HepG2 (cell line): ENCODE results near the gene PRKCZ. TPM values are rescaled to one million over a fixed set of nuclear protein-coding genes. Genes with fewer than 3 reads are reported as not detected.
A peak's percentile ranks its signal among the peaks of the same experiment; 100 is the strongest.

Experiments used
- CREM ChIP-seq, 2 experiments: sonication (generic) in 1 of 2; formaldehyde crosslinking in 1 of 2; IDR thresholded peaks; 2 replicates each; pipeline versions ENCODE4 v1.4.0 to v1.6.1; 2016 to 2020; ENCODE audit warnings: antibody characterized with exemption in 1 of 2, mild to moderate bottlenecking in 1 of 2, missing genetic modification reagents in 1 of 2
- FOXK1 ChIP-seq: sonication (generic); formaldehyde crosslinking; IDR thresholded peaks from 2 replicates; pipeline ENCODE4 v1.4.0; 2020; ENCODE audit warnings: low read depth, missing genetic modification reagents, borderline replicate concordance
- HES4 ChIP-seq: sonication (generic); formaldehyde crosslinking; IDR thresholded peaks from 2 replicates; pipeline ENCODE4 v1.9.0; 2021; ENCODE audit warnings: mild to moderate bottlenecking, missing genetic modification reagents, borderline replicate concordance
- LBX2 ChIP-seq: sonication (generic); formaldehyde crosslinking; IDR thresholded peaks from 2 replicates; pipeline ENCODE4 v1.5.0; 2020; ENCODE audit warnings: missing genetic modification reagents, mild to moderate bottlenecking, borderline replicate concordance
- MAFK ChIP-seq, 2 experiments: IDR thresholded peaks in 1 of 2; conservative IDR thresholded peaks in 1 of 2; 2 replicates each; pipeline ENCODE4 v1.6.1; 2011; ENCODE audit warnings: improper control_type of control experiment in 2 of 2, low read length in 2 of 2
- MXI1 ChIP-seq: IDR thresholded peaks from 3 replicates; pipeline ENCODE4 v1.6.1; 2012; ENCODE audit warnings: low read depth, low read length, inconsistent platforms, borderline replicate concordance
- NFIC ChIP-seq: IDR thresholded peaks from 2 replicates; pipeline ENCODE4 v1.6.1; 2012; ENCODE audit warnings: mild to moderate bottlenecking, low read length, inconsistent platforms
- NKX3-1 ChIP-seq: sonication (generic); formaldehyde crosslinking; IDR thresholded peaks from 2 replicates; pipeline ENCODE4 v1.5.0; 2020; ENCODE audit warnings: missing genetic modification reagents
- ZNF225 ChIP-seq: sonication (generic); formaldehyde crosslinking; IDR thresholded peaks from 2 replicates; pipeline ENCODE4 v1.4.0; 2020; ENCODE audit warnings: mild to moderate bottlenecking, missing genetic modification reagents
- ZNF451 ChIP-seq: sonication (generic); formaldehyde crosslinking; IDR thresholded peaks from 2 replicates; pipeline ENCODE4 v1.5.0; 2020; ENCODE audit warnings: mild to moderate bottlenecking, missing genetic modification reagents
- ZNF547 ChIP-seq: sonication (generic); formaldehyde crosslinking; IDR thresholded peaks from 2 replicates; pipeline ENCODE4 v1.5.1; 2020; ENCODE audit warnings: mild to moderate bottlenecking, missing genetic modification reagents
- ZNF772 ChIP-seq: sonication (generic); formaldehyde crosslinking; IDR thresholded peaks from 2 replicates; pipeline ENCODE4 v1.5.0; 2020; ENCODE audit warnings: mild to moderate bottlenecking, missing genetic modification reagents
- ZSCAN9 ChIP-seq: IDR thresholded peaks from 2 replicates; pipeline ENCODE4 v1.6.1; 2016; ENCODE audit warnings: borderline replicate concordance
- polyA plus RNA-seq, 8 experiments: library from polyadenylated mRNA; depleted of rRNA in 3 of 8; stranded (reverse) in 7 of 8; unstranded in 1 of 8; fragments of >200 nt; fragmentation: Illumina TruSeq in 4 of 8; extraction: Trizol in 4 of 8; gene quantifications; 2 replicates each; pipeline versions ENCODE4 v1.2.1 to v1.2.3, GENCODE V29; 2011 to 2016; ENCODE audit warnings: low read depth in 4 of 8, missing spikeins in 1 of 8, mixed read lengths in 1 of 8; ENCODE audit not compliant: insufficient read depth in 1 of 8
- total RNA-seq, 5 experiments: library from RNA; depleted of rRNA; stranded (reverse); fragments of >200 nt; fragmentation: Illumina TruSeq; extraction: Trizol; gene quantifications; 2 replicates each; pipeline ENCODE4 v1.2.3, GENCODE V29; 2016; ENCODE audit warnings: low read depth in 1 of 5
- TF ChIP-seq, protein P1 (sequence below): sonication (generic); formaldehyde crosslinking; IDR thresholded peaks from 2 replicates; pipeline ENCODE4 v1.5.1; 2020; ENCODE audit warnings: mild to moderate bottlenecking, missing genetic modification reagents, moderate library complexity
- TF ChIP-seq, protein P2 (sequence below): sonication (generic); formaldehyde crosslinking; IDR thresholded peaks from 2 replicates; pipeline ENCODE4 v1.8.1; 2023; ENCODE audit warnings: mild to moderate bottlenecking, moderate library complexity, missing genetic modification reagents
- TF ChIP-seq, protein P3 (sequence below): sonication (generic); formaldehyde crosslinking; IDR thresholded peaks from 2 replicates; pipeline ENCODE4 v1.8.0; 2022; ENCODE audit warnings: low read depth, missing genetic modification reagents

PRKCZ gene
- total and polyA plus RNA-seq, 2 of the 13 experiments (the other 11 are each of a cell fraction or from before 2014, with no cell fraction given): 34.7 to 85.2 TPM

DNA sequence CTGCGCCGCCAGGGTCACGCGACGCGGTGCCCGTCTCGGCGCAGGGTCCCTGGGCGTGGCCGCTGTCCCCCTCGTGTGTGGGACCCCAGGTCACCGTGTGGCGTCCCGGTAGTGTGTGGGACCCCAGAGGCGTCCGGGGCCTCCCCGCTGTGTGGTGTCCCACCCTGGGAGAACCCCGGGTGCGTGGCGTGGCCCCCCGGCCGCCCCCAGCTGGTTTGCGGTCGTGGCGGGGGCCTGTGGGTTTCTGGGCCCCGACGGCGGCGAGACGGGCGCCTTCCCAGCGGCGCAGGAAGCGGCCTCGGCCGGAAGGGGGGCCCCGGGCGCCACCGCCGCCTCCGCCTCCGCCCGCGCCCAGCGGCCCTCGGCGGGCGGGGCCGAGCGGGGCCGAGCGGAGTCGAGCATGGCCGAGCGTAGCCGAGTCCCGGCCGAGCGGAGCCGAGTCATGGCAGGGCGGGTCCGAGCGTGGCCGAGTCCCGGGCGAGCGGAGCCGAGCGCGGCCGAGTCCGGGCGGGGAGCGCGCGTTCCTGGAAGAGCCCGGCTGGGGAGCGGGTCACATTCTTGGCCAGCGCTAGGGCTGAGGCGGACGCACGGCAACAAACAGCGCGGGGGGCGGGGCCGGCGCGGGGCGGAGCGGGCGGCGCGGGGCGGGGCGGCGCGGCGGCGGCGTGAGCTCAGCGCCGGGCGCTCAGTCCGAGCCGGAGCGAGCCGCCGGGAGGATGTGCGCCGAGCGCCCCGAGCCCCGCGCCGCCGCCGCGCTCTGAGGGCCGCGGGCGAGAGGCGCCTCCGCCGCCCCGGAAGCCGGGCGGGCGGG lies 177.3 kb downstream of the PRKCZ start (continued):
- TF ChIP-seq, protein P1, sequence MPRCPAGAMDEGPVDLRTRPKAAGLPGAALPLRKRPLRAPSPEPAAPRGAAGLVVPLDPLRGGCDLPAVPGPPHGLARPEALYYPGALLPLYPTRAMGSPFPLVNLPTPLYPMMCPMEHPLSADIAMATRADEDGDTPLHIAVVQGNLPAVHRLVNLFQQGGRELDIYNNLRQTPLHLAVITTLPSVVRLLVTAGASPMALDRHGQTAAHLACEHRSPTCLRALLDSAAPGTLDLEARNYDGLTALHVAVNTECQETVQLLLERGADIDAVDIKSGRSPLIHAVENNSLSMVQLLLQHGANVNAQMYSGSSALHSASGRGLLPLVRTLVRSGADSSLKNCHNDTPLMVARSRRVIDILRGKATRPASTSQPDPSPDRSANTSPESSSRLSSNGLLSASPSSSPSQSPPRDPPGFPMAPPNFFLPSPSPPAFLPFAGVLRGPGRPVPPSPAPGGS (CRISPR knock-in tag): peak; percentile 75; the same call in 1 of the 2 replicates
- TF ChIP-seq ZSCAN9 (CRISPR knock-in tag) (no peak), ZNF772 (CRISPR knock-in tag) (0 out of 2 replicates have a peak, but pooled peaks have one; percentile 35), NKX3-1 (CRISPR knock-in tag) (0 out of 2 replicates have a peak, but pooled peaks have one; percentile 24), MAFK (conservative IDR thresholded peaks at IDR 0.05 in 1 of 2, IDR thresholded peaks at IDR 0.05 in 1 of 2; ENCODE audit: low read length in 2 of 2) (no peak), LBX2 (CRISPR knock-in tag) (0 out of 2 replicates have a peak, but pooled peaks have one; percentile 36), CREM (IDR thresholded peaks at IDR 0.05) (no peak), CREM (CRISPR knock-in tag; IDR thresholded peaks at IDR 0.05) (no peak), HES4 (0 out of 2 replicates have a peak, but pooled peaks have one; percentile 32), ZNF451 (CRISPR knock-in tag) (peak; percentile 43; the same call in 1 of the 2 replicates), NFIC (no peak), ZNF547 (CRISPR knock-in tag) (0 out of 2 replicates have a peak, but pooled peaks have one; percentile 33), MXI1 (peak; percentile 59; the same call in 1 of the 3 replicates), ZNF225 (CRISPR knock-in tag) (0 out of 2 replicates have a peak, but pooled peaks have one; percentile 41), FOXK1 (CRISPR knock-in tag) (0 out of 2 replicates have a peak, but pooled peaks have one; percentile 24)
- TF ChIP-seq, protein P2, sequence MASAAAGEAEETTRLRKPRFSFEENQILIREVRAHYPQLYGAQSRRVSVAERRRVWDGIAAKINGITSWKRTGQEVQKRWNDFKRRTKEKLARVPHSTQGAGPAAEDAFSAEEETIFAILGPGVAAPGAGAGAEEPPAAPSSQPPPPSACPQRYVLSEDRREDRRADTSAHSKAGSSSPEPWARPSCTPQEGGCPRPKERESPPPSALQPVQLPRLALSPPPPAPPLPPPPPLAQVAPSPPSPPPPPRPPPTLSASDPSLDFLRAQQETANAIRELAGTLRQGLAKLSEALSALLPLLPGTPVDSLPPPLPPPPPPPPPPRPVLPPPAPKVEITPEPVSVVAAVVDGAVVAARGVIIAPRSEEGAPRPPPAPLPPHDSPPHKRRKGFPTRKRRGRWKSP (CRISPR knock-in tag): peak; percentile 72; the same call in 1 of the 2 replicates
- TF ChIP-seq, protein P3, sequence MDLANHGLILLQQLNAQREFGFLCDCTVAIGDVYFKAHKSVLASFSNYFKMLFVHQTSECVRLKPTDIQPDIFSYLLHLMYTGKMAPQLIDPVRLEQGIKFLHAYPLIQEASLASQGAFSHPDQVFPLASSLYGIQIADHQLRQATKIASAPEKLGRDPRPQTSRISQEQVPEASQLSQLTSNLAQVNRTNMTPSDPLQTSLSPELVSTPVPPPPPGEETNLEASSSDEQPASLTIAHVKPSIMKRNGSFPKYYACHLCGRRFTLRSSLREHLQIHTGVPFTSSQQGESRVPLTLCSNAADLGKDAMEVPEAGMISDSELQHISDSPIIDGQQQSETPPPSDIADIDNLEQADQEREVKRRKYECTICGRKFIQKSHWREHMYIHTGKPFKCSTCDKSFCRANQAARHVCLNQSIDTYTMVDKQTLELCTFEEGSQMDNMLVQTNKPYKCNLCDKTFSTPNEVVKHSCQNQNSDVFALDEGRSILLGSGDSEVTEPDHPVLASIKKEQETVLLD: 0 out of 2 replicates have a peak, but pooled peaks have one; percentile 14
